Muscle of back (tissue), 10 donors: ENCODE data around the gene MUTYH. TPM values are rescaled to one million over a fixed set of nuclear protein-coding genes. Genes with fewer than 3 reads are reported as not detected.

Experiments
- polyA plus RNA-seq, 10 donors: library from polyadenylated mRNA; unstranded; fragments of 120-200 nt; gene quantifications; one replicate each; pipeline ENCODE4 v1.2.1, GENCODE V29; 2013; ENCODE audit not compliant: insufficient read length in 10 of 10

MUTYH gene
- polyA plus RNA-seq, 10 donors: 11.5 to 22.7 (median 15.7) TPM

Other genes starting within 250 kb of the MUTYH start
- gene ZSWIM5, start 133.8 kb downstream of the MUTYH start, polyA plus RNA-seq: under 1 TPM; 0.50 to 0.82 (median 0.59) TPM
- 1 to 10 TPM; 1.1 to 2.2 (median 1.6) TPM for gene HPDL, start 13.5 kb downstream of the MUTYH start, polyA plus RNA-seq
- 1 to 10 TPM; 5.9 to 8.9 (median 6.8) TPM for gene TOE1, start 270 bp downstream of the MUTYH start, polyA plus RNA-seq
- 1 to 10 TPM; 1.5 to 2.7 (median 1.9) TPM for gene TESK2, start 150.7 kb upstream of the MUTYH start, polyA plus RNA-seq
- 1 to 10 TPM in 7 of 10 donors, under 1 TPM in 3; 0.68 to 3.6 (median 1.8) TPM for gene CCDC163, start 159.6 kb upstream of the MUTYH start, polyA plus RNA-seq
- gene MMACHC, start 159.9 kb upstream of the MUTYH start, polyA plus RNA-seq: 1 to 10 TPM; 5.1 to 9.7 (median 6.5) TPM
- gene PRDX1, start 181.4 kb upstream of the MUTYH start, polyA plus RNA-seq: 100 to 1,000 TPM; 151 to 220 (median 168) TPM
- 100 to 1,000 TPM in 2 of 10 donors, 10 to 100 TPM in 8; 75.4 to 111 (median 85.9) TPM for gene AKR1A1, start 210.4 kb upstream of the MUTYH start, polyA plus RNA-seq
- gene NASP, start 243.6 kb upstream of the MUTYH start, polyA plus RNA-seq: 100 to 1,000 TPM; 107 to 179 (median 146) TPM